ENCODE measurements around the gene RFTN1.

GRCh38 chr3:16411441-16411840 is 102.1 kb downstream of the RFTN1 start:
- TF ChIP-seq CTCF (conservative IDR thresholded peaks at IDR 0.05; ENCODE audit: low read depth in 2 of 2) = no peak
- no peak for TF ChIP-seq EZH2 (IDR thresholded peaks at IDR 0.05; ENCODE audit: low read depth, unreplicated experiment)
- no peak for TF ChIP-seq POLR2AphosphoS5 (IDR thresholded peaks at IDR 0.05; ENCODE audit: low read depth)
- TF ChIP-seq REST (IDR thresholded peaks at IDR 0.05; ENCODE audit: unreplicated experiment) = no peak
- TF ChIP-seq EZH2phosphoT487 (IDR thresholded peaks at IDR 0.05; ENCODE audit: unreplicated experiment) = no peak
- TF ChIP-seq JUNB (IDR thresholded peaks at IDR 0.05; ENCODE audit: unreplicated experiment) = no peak
- TF ChIP-seq STAT1 (IDR thresholded peaks at IDR 0.05; ENCODE audit: unreplicated experiment) = no peak
- no peak for TF ChIP-seq ETS1 (IDR thresholded peaks at IDR 0.05)
- TF ChIP-seq ZNF114 (CRISPR knock-in tag; IDR thresholded peaks at IDR 0.05) = no peak
- no peak for TF ChIP-seq CREB1 (CRISPR knock-in tag; IDR thresholded peaks at IDR 0.05; ENCODE audit: low read depth)
- TF ChIP-seq NANOG (IDR thresholded peaks at IDR 0.05; ENCODE audit: borderline replicate concordance) = no peak
- TF ChIP-seq ZNF331 (CRISPR knock-in tag; IDR thresholded peaks at IDR 0.05; ENCODE audit: low read depth) = no peak

All from GM23338 (cell line).